ENCODE results near the gene SIRT7. TPM values are rescaled to one million over a fixed set of nuclear protein-coding genes. Genes with fewer than 3 reads are reported as not detected.

Gene SIRT7
- polyA plus RNA-seq, 3 donors: 14.0 to 21.3 (median 20.6) TPM

GRCh38 chr17:81909231-81909630 is 8.7 kb downstream of the SIRT7 start:
- DNase-seq: no peak

GRCh38 chr17:81908793-81909192 is 9.2 kb downstream of the SIRT7 start:
- DNase-seq: no peak

GRCh38 chr17:81907219-81908145 is 10.5 kb downstream of the SIRT7 start:
- no peak for DNase-seq

GRCh38 chr17:81906476-81907218 is 11.3 kb downstream of the SIRT7 start:
- DNase-seq: no peak

GRCh38 chr17:81905993-81906392 is 12.0 kb downstream of the SIRT7 start:
- no peak for DNase-seq

GRCh38 chr17:81905424-81905875 is 12.5 kb downstream of the SIRT7 start:
- DNase-seq: no peak

GRCh38 chr17:81904600-81905423 is 13.2 kb downstream of the SIRT7 start:
- DNase-seq: no peak

GRCh38 chr17:81903896-81904599 is 13.9 kb downstream of the SIRT7 start:
- no peak for DNase-seq

GRCh38 chr17:81903415-81903831 is 14.6 kb downstream of the SIRT7 start:
- no peak for DNase-seq

GRCh38 chr17:81902653-81903414 is 15.1 kb downstream of the SIRT7 start:
- DNase-seq: no peak

- no peak for DNase-seq
Observed at GRCh38 chr17:81902023-81902652, 15.8 kb downstream of the SIRT7 start, which contains the start of gene NPB. Gene NPB, plus strand, starts transcription at chr17:81902238. Its CDS starts 40 bp downstream, at chr17:81902278.

- DNase-seq: no peak
Observed at GRCh38 chr17:81901167-81902022, 16.6 kb downstream of the SIRT7 start.

GRCh38 chr17:81900181-81900820 is 17.7 kb downstream of the SIRT7 start:
- DNase-seq: no peak

GRCh38 chr17:81899514-81900166 is 18.3 kb downstream of the SIRT7 start:
- DNase-seq: no peak

GRCh38 chr17:81898885-81899284 is 19.1 kb downstream of the SIRT7 start:
- no peak for DNase-seq

- no peak for DNase-seq
Observed at GRCh38 chr17:81898029-81898866, 19.7 kb downstream of the SIRT7 start.

GRCh38 chr17:81895400-81895799 is 22.6 kb downstream of the SIRT7 start:
- no peak for DNase-seq

All from renal pelvis (tissue), 4 donors.